Right atrium auricular region (tissue), 2 donors: ENCODE results near the gene TFRC. TPM values are rescaled to one million over a fixed set of nuclear protein-coding genes. Genes with fewer than 3 reads are reported as not detected.
"Not testable (repeated sequence)": the region's sequence is repeated elsewhere in the genome, so short reads cannot be mapped to it uniquely, and the experiment has no call there.

ENCODE experiments used
- DNase-seq: peaks from one replicate; pipeline ENCODE4 v3.0.0-alpha.2; 2019; ENCODE audit warnings: low spot score
- H3K27ac ChIP-seq, 2 donors: fragments of 200-600 bp; sonication (generic); 1 replicate in 1 of 2; 2 replicates in 1 of 2; pipeline ENCODE4 v1.5.1; 2016 to 2019
- H3K27me3 ChIP-seq, 2 donors: fragments of 200-600 bp; sonication (generic); one replicate each; pipeline versions ENCODE4 v1.5.1 to v1.6.0; 2017 to 2019
- H3K36me3 ChIP-seq: fragments of 200-600 bp; sonication (generic); one replicate; pipeline ENCODE4 v1.5.1; 2016
- H3K4me1 ChIP-seq, 2 donors: fragments of 200-600 bp; sonication (generic); one replicate each; pipeline versions ENCODE4 v1.5.1 to v1.6.0; 2017 to 2019
- H3K4me3 ChIP-seq, 2 donors: fragments of 200-600 bp; sonication (generic); 1 replicate in 1 of 2; 2 replicates in 1 of 2; pipeline ENCODE4 v1.5.1; 2017 to 2019; ENCODE audit warnings: mild to moderate bottlenecking in 1 of 2, moderate library complexity in 1 of 2
- H3K9me3 ChIP-seq, 2 donors: fragments of 200-600 bp; sonication (generic); one replicate each; pipeline ENCODE4 v1.5.1; 2019
- CTCF ChIP-seq, 2 donors: fragments of 200-600 bp; sonication (generic); IDR thresholded peaks; one replicate each; pipeline ENCODE4 v1.5.1; 2019; ENCODE audit warnings: antibody characterized with exemption in 2 of 2
- total RNA-seq, 2 donors: library from RNA; depleted of rRNA; stranded (reverse); fragments of >200 nt; gene quantifications; one replicate each; pipeline ENCODE4 v1.1.0, GENCODE V29; 2016

TFRC gene
- total RNA-seq, 2 donors from 2014 or later: 47.9 to 98.0 TPM

GRCh38 chr3:196012941-196013476 is 68.9 kb downstream of the TFRC start:
- no peak overlapping the region for H3K27ac ChIP-seq
- H3K36me3 ChIP-seq: no peaks in the 10 kb centered on the region
- no peak for DNase-seq
- H3K9me3 ChIP-seq: no peaks in the 10 kb centered on the region
- no peak for TF ChIP-seq CTCF (IDR thresholded peaks at IDR 0.05)
- no peaks in the 10 kb centered on the region for H3K27me3 ChIP-seq
- no peak overlapping the region for H3K4me3 ChIP-seq
- H3K4me1 ChIP-seq: no peaks in the 10 kb centered on the region

GRCh38 chr3:196012481-196012880 is 69.4 kb downstream of the TFRC start:
- Histone ChIP-seq H3K4me3 (no peak overlapping the region), H3K9me3 (no peaks in the 10 kb centered on the region), H3K27ac (no peak overlapping the region), H3K4me1 (no peaks in the 10 kb centered on the region), H3K36me3 (no peaks in the 10 kb centered on the region), H3K27me3 (no peaks in the 10 kb centered on the region)
- no peak for DNase-seq
- no peak for TF ChIP-seq CTCF (IDR thresholded peaks at IDR 0.05)

GRCh38 chr3:196009456-196009855 is 72.4 kb downstream of the TFRC start:
- TF ChIP-seq CTCF (IDR thresholded peaks at IDR 0.05): no peak
- no peaks in the 10 kb centered on the region for H3K27me3 ChIP-seq
- DNase-seq: no peak
- no peak overlapping the region for H3K4me3 ChIP-seq
- H3K9me3 ChIP-seq: no peaks in the 10 kb centered on the region
- no peak overlapping the region for H3K27ac ChIP-seq
- H3K36me3 ChIP-seq: no peaks in the 10 kb centered on the region
- no peaks in the 10 kb centered on the region for H3K4me1 ChIP-seq

GRCh38 chr3:196008929-196009328 is 73.0 kb downstream of the TFRC start:
- DNase-seq: no peak
- no peak overlapping the region for H3K4me3 ChIP-seq
- TF ChIP-seq CTCF (IDR thresholded peaks at IDR 0.05): no peak
- no peak overlapping the region for H3K27ac ChIP-seq
- no peaks in the 10 kb centered on the region for H3K9me3 ChIP-seq
- H3K36me3 ChIP-seq: no peaks in the 10 kb centered on the region
- no peaks in the 10 kb centered on the region for H3K27me3 ChIP-seq
- no peaks in the 10 kb centered on the region for H3K4me1 ChIP-seq

- no peak for DNase-seq
- TF ChIP-seq CTCF (IDR thresholded peaks at IDR 0.05): no peak
- Histone ChIP-seq H3K36me3 (no peaks in the 10 kb centered on the region), H3K4me1 (no peaks in the 10 kb centered on the region), H3K4me3 (no peak overlapping the region), H3K9me3 (no peaks in the 10 kb centered on the region), H3K27me3 (no peaks in the 10 kb centered on the region), H3K27ac (no peak overlapping the region)
Measured at GRCh38 chr3:196008387-196008786, 73.5 kb downstream of the TFRC start.

GRCh38 chr3:196007744-196008335 is 74.0 kb downstream of the TFRC start:
- H3K9me3 ChIP-seq: no peaks in the 10 kb centered on the region
- H3K27ac ChIP-seq: no peak overlapping the region
- no peak for TF ChIP-seq CTCF (IDR thresholded peaks at IDR 0.05)
- no peaks in the 10 kb centered on the region for H3K36me3 ChIP-seq
- no peak for DNase-seq
- H3K4me3 ChIP-seq: no peak overlapping the region
- H3K4me1 ChIP-seq: no peaks in the 10 kb centered on the region
- no peaks in the 10 kb centered on the region for H3K27me3 ChIP-seq

GRCh38 chr3:196005338-196005737 is 76.6 kb downstream of the TFRC start:
- H3K9me3 ChIP-seq, H3K4me3 ChIP-seq, H3K4me1 ChIP-seq, H3K27me3 ChIP-seq, H3K36me3 ChIP-seq, DNase-seq, H3K27ac ChIP-seq: not testable (repeated sequence)

GRCh38 chr3:196004359-196005052 is 77.4 kb downstream of the TFRC start:
- not testable (repeated sequence) for H3K9me3 ChIP-seq, H3K27me3 ChIP-seq, H3K4me1 ChIP-seq, H3K4me3 ChIP-seq, DNase-seq, H3K36me3 ChIP-seq, H3K27ac ChIP-seq
